ENCODE results near the gene GABRB3.

GABRB3 gene

DNA sequence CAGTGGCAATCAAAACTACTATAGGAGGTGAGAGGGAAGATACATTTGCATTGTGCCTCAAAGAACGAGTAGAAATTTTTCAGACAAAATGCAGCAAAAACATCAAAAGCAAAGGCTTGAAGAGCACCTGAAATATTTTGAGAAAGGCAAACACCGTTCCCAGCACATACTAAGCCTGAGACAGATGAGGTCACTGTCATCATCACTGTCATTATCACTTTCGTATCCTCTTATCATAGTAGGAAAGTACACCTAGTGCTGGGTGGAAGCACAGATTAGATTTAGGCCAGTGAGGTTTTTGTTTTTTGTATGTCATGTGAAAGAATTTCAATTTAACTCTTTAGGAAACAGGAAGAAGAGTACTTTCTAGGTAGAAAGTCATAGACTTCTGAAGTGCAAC lies 222.0 kb downstream of the GABRB3 start:
- ATAC-seq: no peak
- TF ChIP-seq OSR1 (CRISPR knock-in tag; IDR thresholded peaks at IDR 0.05): no peak
- no peak for TF ChIP-seq ZFP30 (CRISPR knock-in tag; IDR thresholded peaks at IDR 0.05)
- TF ChIP-seq, protein P1, sequence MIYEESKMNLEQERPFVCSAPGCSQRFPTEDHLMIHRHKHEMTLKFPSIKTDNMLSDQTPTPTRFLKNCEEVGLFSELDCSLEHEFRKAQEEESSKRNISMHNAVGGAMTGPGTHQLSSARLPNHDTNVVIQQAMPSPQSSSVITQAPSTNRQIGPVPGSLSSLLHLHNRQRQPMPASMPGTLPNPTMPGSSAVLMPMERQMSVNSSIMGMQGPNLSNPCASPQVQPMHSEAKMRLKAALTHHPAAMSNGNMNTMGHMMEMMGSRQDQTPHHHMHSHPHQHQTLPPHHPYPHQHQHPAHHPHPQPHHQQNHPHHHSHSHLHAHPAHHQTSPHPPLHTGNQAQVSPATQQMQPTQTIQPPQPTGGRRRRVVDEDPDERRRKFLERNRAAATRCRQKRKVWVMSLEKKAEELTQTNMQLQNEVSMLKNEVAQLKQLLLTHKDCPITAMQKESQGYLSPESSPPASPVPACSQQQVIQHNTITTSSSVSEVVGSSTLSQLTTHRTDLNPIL (CRISPR knock-in tag; IDR thresholded peaks at IDR 0.05; ENCODE audit: low read depth): no peak
- TF ChIP-seq, protein P2, sequence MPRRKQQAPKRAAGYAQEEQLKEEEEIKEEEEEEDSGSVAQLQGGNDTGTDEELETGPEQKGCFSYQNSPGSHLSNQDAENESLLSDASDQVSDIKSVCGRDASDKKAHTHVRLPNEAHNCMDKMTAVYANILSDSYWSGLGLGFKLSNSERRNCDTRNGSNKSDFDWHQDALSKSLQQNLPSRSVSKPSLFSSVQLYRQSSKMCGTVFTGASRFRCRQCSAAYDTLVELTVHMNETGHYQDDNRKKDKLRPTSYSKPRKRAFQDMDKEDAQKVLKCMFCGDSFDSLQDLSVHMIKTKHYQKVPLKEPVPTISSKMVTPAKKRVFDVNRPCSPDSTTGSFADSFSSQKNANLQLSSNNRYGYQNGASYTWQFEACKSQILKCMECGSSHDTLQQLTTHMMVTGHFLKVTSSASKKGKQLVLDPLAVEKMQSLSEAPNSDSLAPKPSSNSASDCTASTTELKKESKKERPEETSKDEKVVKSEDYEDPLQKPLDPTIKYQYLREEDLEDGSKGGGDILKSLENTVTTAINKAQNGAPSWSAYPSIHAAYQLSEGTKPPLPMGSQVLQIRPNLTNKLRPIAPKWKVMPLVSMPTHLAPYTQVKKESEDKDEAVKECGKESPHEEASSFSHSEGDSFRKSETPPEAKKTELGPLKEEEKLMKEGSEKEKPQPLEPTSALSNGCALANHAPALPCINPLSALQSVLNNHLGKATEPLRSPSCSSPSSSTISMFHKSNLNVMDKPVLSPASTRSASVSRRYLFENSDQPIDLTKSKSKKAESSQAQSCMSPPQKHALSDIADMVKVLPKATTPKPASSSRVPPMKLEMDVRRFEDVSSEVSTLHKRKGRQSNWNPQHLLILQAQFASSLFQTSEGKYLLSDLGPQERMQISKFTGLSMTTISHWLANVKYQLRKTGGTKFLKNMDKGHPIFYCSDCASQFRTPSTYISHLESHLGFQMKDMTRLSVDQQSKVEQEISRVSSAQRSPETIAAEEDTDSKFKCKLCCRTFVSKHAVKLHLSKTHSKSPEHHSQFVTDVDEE (CRISPR knock-in tag; IDR thresholded peaks at IDR 0.05): no peak
- no peak for TF ChIP-seq ZNF8 (CRISPR knock-in tag; IDR thresholded peaks at IDR 0.05)
- TF ChIP-seq ARNTL (CRISPR knock-in tag; IDR thresholded peaks at IDR 0.05; ENCODE audit: borderline replicate concordance, low read depth): no peak
- TF ChIP-seq GLIS3 (CRISPR knock-in tag; IDR thresholded peaks at IDR 0.05): no peak
- no peak for TF ChIP-seq BACH2 (CRISPR knock-in tag; IDR thresholded peaks at IDR 0.05; ENCODE audit: borderline replicate concordance)
- TF ChIP-seq SNAI2 (CRISPR knock-in tag; IDR thresholded peaks at IDR 0.05): no peak
- TF ChIP-seq PPARA (CRISPR knock-in tag; IDR thresholded peaks at IDR 0.05; ENCODE audit: borderline replicate concordance): no peak
- TF ChIP-seq ZC3H10 (CRISPR knock-in tag; IDR thresholded peaks at IDR 0.05): no peak

DNA sequence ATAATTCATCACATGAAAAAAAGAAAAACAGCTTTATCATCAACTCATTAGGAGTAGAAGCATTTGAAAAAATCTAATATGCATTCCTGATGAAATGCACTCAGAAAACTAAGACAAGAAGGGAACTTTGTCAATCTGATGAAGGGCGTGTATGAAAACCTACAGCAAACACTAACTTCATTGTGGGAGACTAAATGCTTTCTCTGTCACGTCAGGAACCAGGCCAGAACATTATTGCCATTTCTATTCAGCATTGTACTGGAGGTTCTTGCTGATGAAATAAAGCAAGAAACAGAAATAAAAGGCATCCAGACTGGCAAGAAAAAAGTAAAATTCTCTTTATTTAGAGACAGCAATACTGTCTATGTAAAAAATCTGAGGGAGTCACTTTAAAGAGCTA lies 235.2 kb downstream of the GABRB3 start:
- ATAC-seq: no peak
- no peak for TF ChIP-seq PPARA (CRISPR knock-in tag; IDR thresholded peaks at IDR 0.05; ENCODE audit: borderline replicate concordance)
- no peak for TF ChIP-seq ISL1 (CRISPR knock-in tag; IDR thresholded peaks at IDR 0.05)
- no peak for TF ChIP-seq OSR1 (CRISPR knock-in tag; IDR thresholded peaks at IDR 0.05)
- TF ChIP-seq ZFP3 (CRISPR knock-in tag; IDR thresholded peaks at IDR 0.05): no peak
- TF ChIP-seq ZNF70 (CRISPR knock-in tag; IDR thresholded peaks at IDR 0.05): no peak
- TF ChIP-seq, protein P3, sequence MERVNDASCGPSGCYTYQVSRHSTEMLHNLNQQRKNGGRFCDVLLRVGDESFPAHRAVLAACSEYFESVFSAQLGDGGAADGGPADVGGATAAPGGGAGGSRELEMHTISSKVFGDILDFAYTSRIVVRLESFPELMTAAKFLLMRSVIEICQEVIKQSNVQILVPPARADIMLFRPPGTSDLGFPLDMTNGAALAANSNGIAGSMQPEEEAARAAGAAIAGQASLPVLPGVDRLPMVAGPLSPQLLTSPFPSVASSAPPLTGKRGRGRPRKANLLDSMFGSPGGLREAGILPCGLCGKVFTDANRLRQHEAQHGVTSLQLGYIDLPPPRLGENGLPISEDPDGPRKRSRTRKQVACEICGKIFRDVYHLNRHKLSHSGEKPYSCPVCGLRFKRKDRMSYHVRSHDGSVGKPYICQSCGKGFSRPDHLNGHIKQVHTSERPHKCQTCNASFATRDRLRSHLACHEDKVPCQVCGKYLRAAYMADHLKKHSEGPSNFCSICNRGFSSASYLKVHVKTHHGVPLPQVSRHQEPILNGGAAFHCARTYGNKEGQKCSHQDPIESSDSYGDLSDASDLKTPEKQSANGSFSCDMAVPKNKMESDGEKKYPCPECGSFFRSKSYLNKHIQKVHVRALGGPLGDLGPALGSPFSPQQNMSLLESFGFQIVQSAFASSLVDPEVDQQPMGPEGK (CRISPR knock-in tag; IDR thresholded peaks at IDR 0.05; ENCODE audit: borderline replicate concordance): no peak
- no peak for TF ChIP-seq GLIS3 (CRISPR knock-in tag; IDR thresholded peaks at IDR 0.05)
- TF ChIP-seq, protein P2 (CRISPR knock-in tag; IDR thresholded peaks at IDR 0.05): no peak
- TF ChIP-seq, protein P4, sequence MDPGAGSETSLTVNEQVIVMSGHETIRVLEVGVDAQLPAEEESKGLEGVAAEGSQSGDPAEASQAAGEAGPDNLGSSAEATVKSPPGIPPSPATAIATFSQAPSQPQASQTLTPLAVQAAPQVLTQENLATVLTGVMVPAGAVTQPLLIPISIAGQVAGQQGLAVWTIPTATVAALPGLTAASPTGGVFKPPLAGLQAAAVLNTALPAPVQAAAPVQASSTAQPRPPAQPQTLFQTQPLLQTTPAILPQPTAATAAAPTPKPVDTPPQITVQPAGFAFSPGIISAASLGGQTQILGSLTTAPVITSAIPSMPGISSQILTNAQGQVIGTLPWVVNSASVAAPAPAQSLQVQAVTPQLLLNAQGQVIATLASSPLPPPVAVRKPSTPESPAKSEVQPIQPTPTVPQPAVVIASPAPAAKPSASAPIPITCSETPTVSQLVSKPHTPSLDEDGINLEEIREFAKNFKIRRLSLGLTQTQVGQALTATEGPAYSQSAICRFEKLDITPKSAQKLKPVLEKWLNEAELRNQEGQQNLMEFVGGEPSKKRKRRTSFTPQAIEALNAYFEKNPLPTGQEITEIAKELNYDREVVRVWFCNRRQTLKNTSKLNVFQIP (CRISPR knock-in tag; IDR thresholded peaks at IDR 0.05; ENCODE audit: borderline replicate concordance, low read depth): no peak
- TF ChIP-seq ZC3H10 (CRISPR knock-in tag; IDR thresholded peaks at IDR 0.05): no peak
- TF ChIP-seq SNAI2 (CRISPR knock-in tag; IDR thresholded peaks at IDR 0.05): no peak

DNA sequence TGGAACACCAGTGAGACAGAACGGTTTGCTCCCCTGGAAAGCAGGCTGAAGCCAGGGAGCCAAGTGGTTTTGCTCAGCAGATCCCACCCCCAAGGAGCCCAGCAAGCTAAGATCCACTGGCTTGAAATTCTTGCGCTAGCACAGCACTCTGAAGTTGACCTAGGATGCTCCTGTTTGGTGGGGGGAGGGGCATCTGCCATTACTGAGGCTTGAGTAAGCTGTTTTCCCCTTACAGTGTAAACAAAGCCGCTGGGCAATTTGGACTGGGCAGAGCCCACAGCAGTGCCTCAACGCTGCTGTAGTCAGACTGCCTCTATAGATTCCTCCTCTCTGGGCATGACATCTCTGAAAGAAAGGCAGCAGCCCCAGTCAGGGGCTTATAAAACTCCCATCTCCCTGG lies 241.4 kb downstream of the GABRB3 start:
- TF ChIP-seq, protein P2 (CRISPR knock-in tag; IDR thresholded peaks at IDR 0.05): no peak
- TF ChIP-seq ZNF70 (CRISPR knock-in tag; IDR thresholded peaks at IDR 0.05) (no peak), ZNF565 (CRISPR knock-in tag; conservative IDR thresholded peaks at IDR 0.05; ENCODE audit: low read depth) (no peak), TCF4 (CRISPR knock-in tag; IDR thresholded peaks at IDR 0.05; ENCODE audit: borderline replicate concordance) (no peak), ZNF8 (CRISPR knock-in tag; IDR thresholded peaks at IDR 0.05) (no peak), ZFP30 (CRISPR knock-in tag; IDR thresholded peaks at IDR 0.05) (no peak), SNAI2 (CRISPR knock-in tag; IDR thresholded peaks at IDR 0.05) (no peak), ZFP3 (CRISPR knock-in tag; IDR thresholded peaks at IDR 0.05) (no peak), ZC3H10 (CRISPR knock-in tag; IDR thresholded peaks at IDR 0.05) (no peak), ISL1 (CRISPR knock-in tag; IDR thresholded peaks at IDR 0.05) (no peak)
- TF ChIP-seq, protein P4 (CRISPR knock-in tag; IDR thresholded peaks at IDR 0.05; ENCODE audit: borderline replicate concordance, low read depth): no peak
- TF ChIP-seq, protein P5, sequence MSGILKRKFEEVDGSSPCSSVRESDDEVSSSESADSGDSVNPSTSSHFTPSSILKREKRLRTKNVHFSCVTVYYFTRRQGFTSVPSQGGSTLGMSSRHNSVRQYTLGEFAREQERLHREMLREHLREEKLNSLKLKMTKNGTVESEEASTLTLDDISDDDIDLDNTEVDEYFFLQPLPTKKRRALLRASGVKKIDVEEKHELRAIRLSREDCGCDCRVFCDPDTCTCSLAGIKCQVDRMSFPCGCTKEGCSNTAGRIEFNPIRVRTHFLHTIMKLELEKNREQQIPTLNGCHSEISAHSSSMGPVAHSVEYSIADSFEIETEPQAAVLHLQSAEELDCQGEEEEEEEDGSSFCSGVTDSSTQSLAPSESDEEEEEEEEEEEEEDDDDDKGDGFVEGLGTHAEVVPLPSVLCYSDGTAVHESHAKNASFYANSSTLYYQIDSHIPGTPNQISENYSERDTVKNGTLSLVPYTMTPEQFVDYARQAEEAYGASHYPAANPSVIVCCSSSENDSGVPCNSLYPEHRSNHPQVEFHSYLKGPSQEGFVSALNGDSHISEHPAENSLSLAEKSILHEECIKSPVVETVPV (CRISPR knock-in tag; IDR thresholded peaks at IDR 0.05): no peak
- ATAC-seq: no peak

All from SK-N-SH treated with all-trans-retinoic acid at 6 μM for 48 hours (cell line).